Neural crest cell (in vitro differentiated cells): Measurements from ENCODE around the gene TNIK. TPM values are rescaled to one million over a fixed set of nuclear protein-coding genes. Genes with fewer than 3 reads are reported as not detected.

ENCODE experiments used
- DNase-seq: peaks from one replicate; pipeline ENCODE4 v3.0.0; 2021; ENCODE audit warnings: low read depth, mixed read lengths, low spot score
- H3K27ac Mint-ChIP-seq: one replicate; pipeline ENCODE4 v1.8.0; 2021; ENCODE audit warnings: mild to moderate bottlenecking, mixed read lengths; ENCODE audit not compliant: unreplicated experiment
- H3K27me3 Mint-ChIP-seq: 2 replicates; pipeline ENCODE4 v1.8.0; 2021; ENCODE audit warnings: low read depth, mild to moderate bottlenecking, mixed read lengths
- H3K36me3 Mint-ChIP-seq: 2 replicates; pipeline ENCODE4 v1.8.0; 2021; ENCODE audit warnings: low read depth, mild to moderate bottlenecking, mixed read lengths
- H3K4me1 Mint-ChIP-seq: 2 replicates; pipeline ENCODE4 v1.8.0; 2021; ENCODE audit warnings: mixed read lengths
- H3K4me3 Mint-ChIP-seq: one replicate; pipeline ENCODE4 v1.8.0; 2021; ENCODE audit warnings: mild to moderate bottlenecking, mixed read lengths
- H3K9me3 Mint-ChIP-seq: 2 replicates; pipeline ENCODE4 v1.8.0; 2021; ENCODE audit warnings: mixed read lengths
- CTCF ChIP-seq: fragments of 200-600 bp; sonication (generic); conservative IDR thresholded peaks from 2 replicates; pipeline ENCODE4 v1.5.0; 2021; ENCODE audit warnings: antibody characterized with exemption, mild to moderate bottlenecking
- total RNA-seq: library from RNA; stranded (reverse); gene quantifications from 2 replicates; pipeline ENCODE4 v1.2.1, GENCODE V29; 2021

The TNIK gene
- total RNA-seq, 1 donor from 2014 or later = 32.3 TPM

DNA sequence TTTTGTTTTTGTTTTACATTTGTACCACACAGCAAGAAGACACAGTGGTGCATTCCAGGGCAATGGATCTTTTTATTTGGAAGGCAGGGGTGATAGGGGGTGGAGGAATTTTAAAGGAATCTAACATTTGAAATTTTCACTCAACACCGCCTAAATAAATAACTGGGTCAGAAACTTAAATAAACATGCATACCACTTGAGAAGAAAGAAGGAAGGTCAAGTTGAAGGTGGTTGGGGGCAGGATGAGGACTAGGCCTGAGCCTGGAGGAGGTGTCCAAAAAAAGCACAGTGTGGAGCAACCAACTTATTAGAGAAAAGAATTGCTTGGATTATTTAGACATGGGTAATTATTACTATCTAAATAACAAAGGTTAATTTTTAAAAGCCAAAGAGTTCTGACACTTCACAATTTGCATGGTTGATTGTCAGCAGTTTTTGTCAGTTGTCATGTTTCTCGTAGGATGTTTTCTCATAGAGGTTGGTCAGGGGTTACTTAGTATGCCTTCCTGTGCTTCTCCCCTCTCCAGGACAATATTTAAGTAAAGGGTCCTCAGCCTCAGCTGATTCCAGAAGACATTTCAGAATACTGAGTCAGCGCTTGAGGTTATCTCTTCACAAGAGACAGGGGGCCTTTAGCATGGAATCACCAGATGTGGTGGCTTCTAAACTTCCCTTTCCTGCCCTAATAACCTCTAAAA, 260.0 kb downstream of the TNIK start:
- Mint-ChIP-seq H3K4me3 (no peak overlapping the region), H3K27ac (no peak overlapping the region), H3K9me3 (peaks cover 3% of the 10 kb centered on the region), H3K4me1 (peaks cover 12% of the 10 kb centered on the region), H3K27me3 (no peaks in the 10 kb centered on the region), H3K36me3 (peaks cover 6% of the 10 kb centered on the region)
- TF ChIP-seq CTCF = no peak
- no peak for DNase-seq

- Mint-ChIP-seq H3K27ac (no peak overlapping the region), H3K36me3 (peaks cover 7% of the 10 kb centered on the region), H3K4me3 (no peak overlapping the region), H3K4me1 (peaks cover 12% of the 10 kb centered on the region), H3K27me3 (no peaks in the 10 kb centered on the region), H3K9me3 (peaks cover 3% of the 10 kb centered on the region)
- no peak for TF ChIP-seq CTCF
- DNase-seq = no peak
Measured at GRCh38 chr3:171199473-171199829, 260.8 kb downstream of the TNIK start.

- DNase-seq = no peak
- Mint-ChIP-seq H3K9me3 (peaks cover 3% of the 10 kb centered on the region), H3K27me3 (no peaks in the 10 kb centered on the region), H3K4me3 (no peak overlapping the region), H3K27ac (no peak overlapping the region), H3K4me1 (peaks cover 12% of the 10 kb centered on the region), H3K36me3 (peaks cover 10% of the 10 kb centered on the region)
- no peak for TF ChIP-seq CTCF
Measured at GRCh38 chr3:171198781-171199472, 261.3 kb downstream of the TNIK start.

DNA sequence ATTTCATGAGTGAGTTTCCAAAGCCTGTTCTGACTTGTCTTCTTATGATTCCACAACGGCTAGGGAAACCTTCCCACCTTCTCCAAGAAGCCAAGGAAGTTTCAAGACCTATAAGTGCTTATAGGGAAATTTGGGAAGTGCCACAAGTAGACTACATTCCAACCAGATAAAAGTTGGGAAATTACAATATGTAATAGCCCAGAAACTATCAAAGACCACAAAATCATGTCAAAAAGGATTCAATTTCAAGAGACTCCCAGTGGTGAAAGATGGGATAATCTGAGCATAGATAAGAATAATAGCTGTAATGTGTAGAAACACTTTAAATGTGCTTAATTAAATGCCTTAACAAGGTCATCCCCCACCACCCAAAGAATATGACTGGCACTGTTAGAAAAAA, 264.5 kb downstream of the TNIK start:
- Mint-ChIP-seq H3K4me1 (peaks cover 12% of the 10 kb centered on the region), H3K9me3 (peaks cover 3% of the 10 kb centered on the region), H3K4me3 (no peak overlapping the region), H3K36me3 (peaks cover 12% of the 10 kb centered on the region), H3K27me3 (no peaks in the 10 kb centered on the region), H3K27ac (no peak overlapping the region)
- no peak for DNase-seq
- TF ChIP-seq CTCF = peak; percentile 46

DNA sequence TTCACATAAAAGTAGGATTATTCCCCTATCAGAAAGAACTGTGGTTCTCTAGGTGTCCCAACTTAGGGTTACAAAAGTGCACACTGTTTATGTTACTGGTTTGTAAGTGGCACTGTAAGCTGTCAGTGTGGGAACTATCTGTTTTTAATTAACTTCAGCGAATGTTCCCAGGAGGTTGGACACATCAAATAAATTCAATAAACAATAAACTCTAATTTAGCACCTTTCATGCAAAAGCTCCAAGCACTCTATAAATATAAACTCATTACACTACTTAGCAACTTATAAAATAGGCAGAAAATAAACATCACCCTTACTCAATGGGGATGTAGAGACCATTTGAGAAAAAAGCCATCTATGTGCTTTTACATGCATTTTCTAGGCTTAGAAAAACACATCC, 265.2 kb downstream of the TNIK start:
- DNase-seq = no peak
- peaks cover 12% of the 10 kb centered on the region for H3K4me1 Mint-ChIP-seq
- H3K36me3 Mint-ChIP-seq = peaks cover 12% of the 10 kb centered on the region
- H3K4me3 Mint-ChIP-seq = no peak overlapping the region
- H3K9me3 Mint-ChIP-seq = peaks cover 3% of the 10 kb centered on the region
- no peaks in the 10 kb centered on the region for H3K27me3 Mint-ChIP-seq
- no peak for TF ChIP-seq CTCF
- no peak overlapping the region for H3K27ac Mint-ChIP-seq
